Body of pancreas (tissue), 4 donors: ENCODE measurements around the gene CCDC85C.

Experiments used
- CTCF ChIP-seq, 7 experiments: fragments of 450-650 bp in 4 of 7; fragments of 200-600 bp in 3 of 7; sonication (generic) in 3 of 7; IDR thresholded peaks; one replicate each; pipeline ENCODE4 v1.5.1; 2016 to 2019; ENCODE audit warnings: antibody characterized with exemption in 7 of 7
- POLR2A ChIP-seq, 3 donors: fragments of 450-650 bp; IDR thresholded peaks; one replicate each; pipeline ENCODE4 v1.6.1; 2016; ENCODE audit warnings: antibody characterized with exemption in 3 of 3, mild to moderate bottlenecking in 2 of 3

- TF ChIP-seq CTCF (IDR thresholded peaks at IDR 0.05) (no peak), POLR2A (IDR thresholded peaks at IDR 0.05) (no peak)
Measured at GRCh38 chr14:99559286-99559990, 44.6 kb downstream of the CCDC85C start.
